ENCODE data around the gene CNNM3. TPM values are rescaled to one million over a fixed set of nuclear protein-coding genes. Genes with fewer than 3 reads are reported as not detected.

CNNM3 gene
- total and polyA plus RNA-seq, 2 experiments from 2014 or later, result 18.9 to 37.6 TPM

GRCh38 chr2:96830044-96830562 is 14.0 kb downstream of the CNNM3 start:
- H3K9me3 ChIP-seq (ENCODE audit: low read depth), result no peaks in the 10 kb centered on the region
- TF ChIP-seq CTCF (IDR thresholded peaks at IDR 0.05; ENCODE audit: low read depth, low read length), result no peak

GRCh38 chr2:96831679-96832078 is 15.6 kb downstream of the CNNM3 start:
- H3K4me1 ChIP-seq (ENCODE audit: low read depth), result peaks cover 17% of the 10 kb centered on the region
- TF ChIP-seq CTCF (IDR thresholded peaks at IDR 0.05; ENCODE audit: low read depth, low read length), result no peak
- peaks cover 43% of the 10 kb centered on the region for H3K36me3 ChIP-seq
- H3K4me3 ChIP-seq, result no peak overlapping the region
- no peaks in the 10 kb centered on the region for H3K9me3 ChIP-seq (ENCODE audit: low read depth)
- no peaks in the 10 kb centered on the region for H3K27me3 ChIP-seq
- no peak for DNase-seq (ENCODE audit: low read depth in 1 of 2, low spot score in 1 of 2)
- peak overlapping the region; percentile 95 for H3K27ac ChIP-seq

More at GRCh38 chr2:96830044-96830562, 14.0 kb downstream of the CNNM3 start:
- H3K36me3 ChIP-seq, result peaks cover 47% of the 10 kb centered on the region
- peaks cover 17% of the 10 kb centered on the region for H3K4me1 ChIP-seq (ENCODE audit: low read depth)
- H3K4me3 ChIP-seq, result no peak overlapping the region
- DNase-seq (ENCODE audit: low read depth in 1 of 2, low spot score in 1 of 2), result no peak
- peak overlapping the region; percentile 28 for H3K27ac ChIP-seq
- no peaks in the 10 kb centered on the region for H3K27me3 ChIP-seq

- DNase-seq (ENCODE audit: low read depth in 1 of 2, low spot score in 1 of 2), result no peak
- Histone ChIP-seq H3K9me3 (ENCODE audit: low read depth) (no peaks in the 10 kb centered on the region), H3K4me1 (ENCODE audit: low read depth) (peaks cover 17% of the 10 kb centered on the region), H3K27me3 (no peaks in the 10 kb centered on the region), H3K27ac (peak overlapping the region; percentile 95), H3K4me3 (no peak overlapping the region), H3K36me3 (peaks cover 45% of the 10 kb centered on the region)
- TF ChIP-seq CTCF (IDR thresholded peaks at IDR 0.05; ENCODE audit: low read depth, low read length), result no peak
Observed at GRCh38 chr2:96832408-96832753, 16.3 kb downstream of the CNNM3 start.

GRCh38 chr2:96832754-96833507 is 16.9 kb downstream of the CNNM3 start:
- Histone ChIP-seq H3K27me3 (no peaks in the 10 kb centered on the region), H3K27ac (peak overlapping the region; percentile 95), H3K9me3 (ENCODE audit: low read depth) (no peaks in the 10 kb centered on the region), H3K4me1 (ENCODE audit: low read depth) (peaks cover 17% of the 10 kb centered on the region), H3K36me3 (peaks cover 40% of the 10 kb centered on the region), H3K4me3 (no peak overlapping the region)
- DNase-seq (ENCODE audit: low read depth in 1 of 2, low spot score in 1 of 2), result peak; percentile 61 to 92
- TF ChIP-seq CTCF (IDR thresholded peaks at IDR 0.05; ENCODE audit: low read depth, low read length), result no peak

- TF ChIP-seq CTCF (IDR thresholded peaks at IDR 0.05; ENCODE audit: low read depth, low read length), result no peak
Observed at GRCh38 chr2:96835830-96836229, 19.8 kb downstream of the CNNM3 start.

More at GRCh38 chr2:96835830-96836229, 19.8 kb downstream of the CNNM3 start:
- Histone ChIP-seq H3K4me3 (no peak overlapping the region), H3K4me1 (ENCODE audit: low read depth) (peaks cover 17% of the 10 kb centered on the region), H3K27ac (no peak overlapping the region), H3K36me3 (peaks cover 19% of the 10 kb centered on the region), H3K9me3 (ENCODE audit: low read depth) (no peaks in the 10 kb centered on the region), H3K27me3 (no peaks in the 10 kb centered on the region)
- DNase-seq (ENCODE audit: low read depth in 1 of 2, low spot score in 1 of 2), result no peak
